Measurements from ENCODE around the gene TCIRG1. TPM values are rescaled to one million over a fixed set of nuclear protein-coding genes. Genes with fewer than 3 reads are reported as not detected.
A peak's percentile ranks its signal among the peaks of the same experiment; 100 is the strongest.

TCIRG1 gene
- total and polyA plus RNA-seq, 2 of the 13 experiments (the other 11 are each of a cell fraction or from before 2014, with no cell fraction given) = 48.0 to 69.6 TPM

GRCh38 chr11:68076371-68077042 lies 37.7 kb downstream of the TCIRG1 start (continued):
- TF ChIP-seq ZNF607 (CRISPR knock-in tag; IDR thresholded peaks at IDR 0.05; ENCODE audit: borderline replicate concordance) = no peak
- TF ChIP-seq, protein P1, sequence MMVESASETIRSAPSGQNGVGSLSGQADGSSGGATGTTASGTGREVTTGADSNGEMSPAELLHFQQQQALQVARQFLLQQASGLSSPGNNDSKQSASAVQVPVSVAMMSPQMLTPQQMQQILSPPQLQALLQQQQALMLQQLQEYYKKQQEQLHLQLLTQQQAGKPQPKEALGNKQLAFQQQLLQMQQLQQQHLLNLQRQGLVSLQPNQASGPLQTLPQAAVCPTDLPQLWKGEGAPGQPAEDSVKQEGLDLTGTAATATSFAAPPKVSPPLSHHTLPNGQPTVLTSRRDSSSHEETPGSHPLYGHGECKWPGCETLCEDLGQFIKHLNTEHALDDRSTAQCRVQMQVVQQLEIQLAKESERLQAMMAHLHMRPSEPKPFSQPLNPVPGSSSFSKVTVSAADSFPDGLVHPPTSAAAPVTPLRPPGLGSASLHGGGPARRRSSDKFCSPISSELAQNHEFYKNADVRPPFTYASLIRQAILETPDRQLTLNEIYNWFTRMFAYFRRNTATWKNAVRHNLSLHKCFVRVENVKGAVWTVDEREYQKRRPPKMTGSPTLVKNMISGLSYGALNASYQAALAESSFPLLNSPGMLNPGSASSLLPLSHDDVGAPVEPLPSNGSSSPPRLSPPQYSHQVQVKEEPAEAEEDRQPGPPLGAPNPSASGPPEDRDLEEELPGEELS (CRISPR knock-in tag; IDR thresholded peaks at IDR 0.05) = peak; percentile 34; the same call in 1 of the 2 replicates
- no peak for TF ChIP-seq RARA (CRISPR knock-in tag; IDR thresholded peaks at IDR 0.05)
- TF ChIP-seq PRPF4 (IDR thresholded peaks at IDR 0.05; ENCODE audit: low read depth, low read length, poor library complexity, severe bottlenecking) = no peak
- TF ChIP-seq, protein P2, sequence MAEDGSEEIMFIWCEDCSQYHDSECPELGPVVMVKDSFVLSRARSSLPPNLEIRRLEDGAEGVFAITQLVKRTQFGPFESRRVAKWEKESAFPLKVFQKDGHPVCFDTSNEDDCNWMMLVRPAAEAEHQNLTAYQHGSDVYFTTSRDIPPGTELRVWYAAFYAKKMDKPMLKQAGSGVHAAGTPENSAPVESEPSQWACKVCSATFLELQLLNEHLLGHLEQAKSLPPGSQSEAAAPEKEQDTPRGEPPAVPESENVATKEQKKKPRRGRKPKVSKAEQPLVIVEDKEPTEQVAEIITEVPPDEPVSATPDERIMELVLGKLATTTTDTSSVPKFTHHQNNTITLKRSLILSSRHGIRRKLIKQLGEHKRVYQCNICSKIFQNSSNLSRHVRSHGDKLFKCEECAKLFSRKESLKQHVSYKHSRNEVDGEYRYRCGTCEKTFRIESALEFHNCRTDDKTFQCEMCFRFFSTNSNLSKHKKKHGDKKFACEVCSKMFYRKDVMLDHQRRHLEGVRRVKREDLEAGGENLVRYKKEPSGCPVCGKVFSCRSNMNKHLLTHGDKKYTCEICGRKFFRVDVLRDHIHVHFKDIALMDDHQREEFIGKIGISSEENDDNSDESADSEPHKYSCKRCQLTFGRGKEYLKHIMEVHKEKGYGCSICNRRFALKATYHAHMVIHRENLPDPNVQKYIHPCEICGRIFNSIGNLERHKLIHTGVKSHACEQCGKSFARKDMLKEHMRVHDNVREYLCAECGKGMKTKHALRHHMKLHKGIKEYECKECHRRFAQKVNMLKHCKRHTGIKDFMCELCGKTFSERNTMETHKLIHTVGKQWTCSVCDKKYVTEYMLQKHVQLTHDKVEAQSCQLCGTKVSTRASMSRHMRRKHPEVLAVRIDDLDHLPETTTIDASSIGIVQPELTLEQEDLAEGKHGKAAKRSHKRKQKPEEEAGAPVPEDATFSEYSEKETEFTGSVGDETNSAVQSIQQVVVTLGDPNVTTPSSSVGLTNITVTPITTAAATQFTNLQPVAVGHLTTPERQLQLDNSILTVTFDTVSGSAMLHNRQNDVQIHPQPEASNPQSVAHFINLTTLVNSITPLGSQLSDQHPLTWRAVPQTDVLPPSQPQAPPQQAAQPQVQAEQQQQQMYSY (CRISPR knock-in tag; IDR thresholded peaks at IDR 0.05) = no peak
- TF ChIP-seq ZNF672 (CRISPR knock-in tag; IDR thresholded peaks at IDR 0.05) = no peak
- TF ChIP-seq SATB2 (CRISPR knock-in tag; IDR thresholded peaks at IDR 0.05) = no peak
- TF ChIP-seq CENPT (CRISPR knock-in tag; IDR thresholded peaks at IDR 0.05; ENCODE audit: low read depth) = no peak
- TF ChIP-seq MLX (CRISPR knock-in tag; IDR thresholded peaks at IDR 0.05) = no peak
- no peak for TF ChIP-seq ZSCAN25 (CRISPR knock-in tag; IDR thresholded peaks at IDR 0.05)
- no peak for TF ChIP-seq NFE2L1 (CRISPR knock-in tag; IDR thresholded peaks at IDR 0.05; ENCODE audit: borderline replicate concordance)
- no peak for TF ChIP-seq SOX6 (IDR thresholded peaks at IDR 0.05)
- TF ChIP-seq SOX6 (CRISPR knock-in tag; IDR thresholded peaks at IDR 0.05) = peak; percentile 44
- TF ChIP-seq XRCC5 (optimal IDR thresholded peaks at IDR 0.05; ENCODE audit: low read length) = peak; percentile 16
- no peak for TF ChIP-seq AKNA (CRISPR knock-in tag; IDR thresholded peaks at IDR 0.05; ENCODE audit: borderline replicate concordance)

Measured in HepG2 (cell line).